HEK293T (cell line): ENCODE data around the gene HCFC1R1.

ENCODE experiments used
- BHLHE40 ChIP-seq: fragments of 450-650 bp; IDR thresholded peaks from 2 replicates; pipeline ENCODE4 v1.6.1; 2016; ENCODE audit warnings: mild to moderate bottlenecking, moderate library complexity, borderline replicate concordance
- ELF4 ChIP-seq: fragments of 450-650 bp; IDR thresholded peaks from 2 replicates; pipeline ENCODE4 v1.6.1; 2017; ENCODE audit warnings: antibody characterized with exemption
- FOXM1 ChIP-seq: fragments of 450-650 bp; IDR thresholded peaks from 2 replicates; pipeline ENCODE4 v1.6.1; 2017; ENCODE audit warnings: mild to moderate bottlenecking, borderline replicate concordance
- HDGF ChIP-seq: fragments of 450-650 bp; IDR thresholded peaks from 2 replicates; pipeline ENCODE4 v1.6.1; 2017; ENCODE audit warnings: antibody characterized with exemption, borderline replicate concordance
- NFRKB ChIP-seq: fragments of 450-650 bp; IDR thresholded peaks from 2 replicates; pipeline ENCODE4 v1.6.1; 2016; ENCODE audit warnings: mild to moderate bottlenecking, moderate library complexity
- SP1 ChIP-seq: fragments of 450-650 bp; IDR thresholded peaks from 2 replicates; pipeline ENCODE4 v1.6.1; 2017
- SUZ12 ChIP-seq: fragments of 450-650 bp; IDR thresholded peaks from 2 replicates; pipeline ENCODE4 v1.6.1; 2016; ENCODE audit warnings: mild to moderate bottlenecking
- ZNF384 ChIP-seq: fragments of 450-650 bp; IDR thresholded peaks from 2 replicates; pipeline ENCODE4 v1.6.1; 2016
- TF ChIP-seq, protein P1 (sequence below): fragments of 450-650 bp; IDR thresholded peaks from 2 replicates; pipeline ENCODE4 v1.6.1; 2016

- TF ChIP-seq ZNF384: no peak
- no peak for TF ChIP-seq BHLHE40
- no peak for TF ChIP-seq SP1
- no peak for TF ChIP-seq NFRKB
- TF ChIP-seq, protein P1, sequence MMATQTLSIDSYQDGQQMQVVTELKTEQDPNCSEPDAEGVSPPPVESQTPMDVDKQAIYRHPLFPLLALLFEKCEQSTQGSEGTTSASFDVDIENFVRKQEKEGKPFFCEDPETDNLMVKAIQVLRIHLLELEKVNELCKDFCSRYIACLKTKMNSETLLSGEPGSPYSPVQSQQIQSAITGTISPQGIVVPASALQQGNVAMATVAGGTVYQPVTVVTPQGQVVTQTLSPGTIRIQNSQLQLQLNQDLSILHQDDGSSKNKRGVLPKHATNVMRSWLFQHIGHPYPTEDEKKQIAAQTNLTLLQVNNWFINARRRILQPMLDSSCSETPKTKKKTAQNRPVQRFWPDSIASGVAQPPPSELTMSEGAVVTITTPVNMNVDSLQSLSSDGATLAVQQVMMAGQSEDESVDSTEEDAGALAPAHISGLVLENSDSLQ: no peak
- no peak for TF ChIP-seq FOXM1
- no peak for TF ChIP-seq SUZ12
- no peak for TF ChIP-seq HDGF
- TF ChIP-seq ELF4: no peak
These were observed 12.4 kb upstream of the HCFC1R1 start for GRCh38 chr16:3035972-3036725.
